DMS 273 treated with DMSO at 0.1 percent for 48 hours (cell line): Measurements from ENCODE around the gene ANKRD60.

ENCODE experiments used
- DNase-seq: peaks from one replicate; lab custom pipeline; 2025; lab: John Stamatoyannopoulos, UW

Gene ANKRD60

DNA sequence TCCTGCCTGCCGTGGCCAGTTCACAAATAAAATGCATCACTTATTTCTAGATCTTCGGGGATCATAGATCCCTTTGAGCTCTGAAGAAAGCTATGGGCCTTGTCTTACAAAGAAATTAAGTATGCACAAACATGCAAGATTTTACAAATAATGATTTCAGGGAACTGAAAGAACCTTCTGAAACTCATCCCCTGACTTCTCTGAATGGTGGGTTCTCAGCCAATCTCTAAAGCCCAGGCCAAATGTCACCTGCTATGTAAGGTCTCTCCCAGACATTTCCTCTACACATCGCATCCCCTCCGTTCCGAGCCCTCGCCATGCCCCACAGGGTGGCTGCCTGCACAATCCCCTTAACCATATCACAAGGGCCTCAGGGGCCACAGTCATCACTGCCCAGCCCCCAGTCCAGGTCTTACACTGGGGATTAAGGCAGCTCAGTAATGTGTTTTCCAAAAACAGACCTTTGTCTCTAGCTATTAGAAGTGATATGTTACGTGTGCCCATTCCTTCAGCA lies 16.1 kb upstream of the ANKRD60 start:
- DNase-seq, result no peak

GRCh38 chr20:58243653-58244410 lies 15.4 kb upstream of the ANKRD60 start:
- DNase-seq, result no peak

DNA sequence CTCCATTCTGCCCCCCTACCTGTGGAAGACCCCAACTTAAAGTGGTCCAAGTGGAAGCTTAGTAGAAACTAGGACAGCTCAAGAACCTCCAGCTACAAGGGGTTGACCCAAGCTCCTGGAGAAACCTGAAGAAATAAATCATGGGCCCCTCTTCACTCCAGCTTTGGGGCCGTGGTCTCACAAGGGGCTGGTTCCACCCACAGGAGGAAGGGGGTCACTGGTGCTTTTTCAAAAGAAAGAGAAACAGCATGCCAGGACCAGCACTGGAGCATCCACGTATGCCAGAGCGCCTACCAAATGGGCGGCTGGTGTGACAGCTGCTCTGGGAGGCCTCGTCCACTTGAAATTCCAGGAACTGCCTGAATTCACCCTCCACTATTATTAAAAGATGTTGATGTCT lies 14.4 kb upstream of the ANKRD60 start:
- DNase-seq, result no peak

- no peak for DNase-seq
Observed at GRCh38 chr20:58241766-58242465, 13.5 kb upstream of the ANKRD60 start.

GRCh38 chr20:58240471-58240870 lies 12.0 kb upstream of the ANKRD60 start:
- DNase-seq, result no peak

DNA sequence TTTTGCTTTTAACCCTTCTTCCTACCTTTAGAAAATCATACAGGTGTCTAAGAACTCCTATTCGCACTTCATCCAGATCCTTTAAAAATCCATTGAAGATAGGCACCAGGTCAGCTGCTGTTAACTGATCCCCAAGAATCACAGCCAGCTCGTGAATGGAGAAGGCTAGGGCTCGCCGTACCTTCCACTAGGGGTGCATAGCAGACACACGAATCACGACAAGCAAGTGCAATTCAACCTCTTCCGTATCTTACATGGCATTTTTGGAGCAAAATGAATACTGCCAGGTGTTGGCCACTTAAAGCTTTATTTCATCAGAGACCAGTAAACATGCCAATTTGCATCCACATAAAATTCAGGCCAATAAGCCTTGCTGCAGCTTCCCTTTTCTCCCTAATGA lies 10.8 kb upstream of the ANKRD60 start:
- no peak for DNase-seq

DNA sequence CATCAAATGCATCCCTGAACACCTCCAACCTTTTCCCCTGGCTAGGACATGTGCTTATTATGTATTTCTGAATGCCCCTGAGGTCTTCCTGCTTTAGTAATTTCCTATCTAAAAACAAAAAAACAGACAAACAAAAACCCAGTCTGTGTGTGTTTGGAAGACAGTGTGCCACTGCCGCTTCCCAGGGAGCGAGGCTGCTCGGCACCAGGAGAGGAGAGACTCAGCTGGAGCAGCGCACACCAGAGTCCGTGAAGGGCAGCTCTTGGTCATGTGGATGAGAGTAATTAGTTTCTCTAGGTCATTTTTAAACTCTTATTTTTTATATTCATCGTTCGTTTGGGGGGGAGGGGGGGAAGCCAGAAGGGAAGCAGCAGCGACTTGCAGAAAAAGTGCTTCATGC lies 10.0 kb upstream of the ANKRD60 start:
- no peak for DNase-seq

DNA sequence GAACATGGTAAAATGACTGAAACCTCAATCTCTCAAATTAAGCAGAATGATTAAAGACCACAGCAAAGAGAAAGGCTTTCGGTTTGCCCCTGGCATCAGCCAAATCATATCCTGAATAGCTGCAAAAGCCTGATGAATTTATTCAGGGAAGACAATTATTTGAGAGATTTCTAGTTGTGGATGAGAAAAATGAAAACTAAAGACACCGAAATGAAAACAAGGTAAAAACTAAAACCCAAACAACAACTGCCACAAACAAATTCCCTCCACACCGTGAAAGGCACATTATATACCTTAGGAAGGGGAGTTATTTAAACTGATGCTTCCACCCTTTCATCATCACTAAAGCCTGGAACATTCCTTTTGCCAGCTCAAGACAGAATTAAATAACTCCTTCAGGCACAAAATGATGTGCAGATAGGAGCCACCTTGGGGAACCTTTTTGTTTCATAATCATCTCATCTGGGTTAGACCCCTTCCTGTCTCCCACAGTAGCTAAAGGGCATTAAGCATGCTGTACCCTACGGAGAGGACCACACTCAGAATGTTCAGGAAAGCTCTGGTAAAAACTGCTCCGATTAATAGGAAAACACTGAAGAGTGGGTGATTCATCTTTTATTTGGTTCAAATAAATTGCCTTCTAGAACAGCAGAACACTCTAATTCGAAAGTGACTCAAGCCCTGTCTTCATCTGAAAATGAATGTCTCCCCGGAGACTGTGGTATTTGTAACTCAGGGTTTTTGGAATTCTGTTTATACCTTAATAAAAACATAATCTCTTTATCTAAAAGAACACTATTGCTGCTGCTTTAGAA lies 9.1 kb upstream of the ANKRD60 start:
- no peak for DNase-seq

GRCh38 chr20:58236612-58237317 lies 8.3 kb upstream of the ANKRD60 start:
- DNase-seq, result peak; percentile 41

DNA sequence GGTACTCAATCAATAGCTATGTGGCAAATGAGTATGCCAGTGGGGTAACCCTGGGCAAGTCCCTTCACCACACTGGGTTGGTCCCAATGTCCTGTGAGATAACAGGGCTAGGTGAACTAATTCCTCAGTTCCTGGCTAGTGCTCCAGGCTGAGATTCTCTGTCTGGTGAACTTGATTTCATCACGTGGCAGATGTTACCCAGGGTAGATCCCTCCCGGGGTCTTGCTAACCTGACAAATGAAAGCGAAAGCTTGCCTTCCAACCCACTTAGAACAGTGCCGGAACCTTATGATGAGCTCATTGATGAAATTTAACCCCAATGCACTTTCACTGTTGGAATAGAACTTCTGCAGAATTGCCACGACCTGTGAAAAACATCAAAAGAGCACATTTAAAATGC lies 6.6 kb upstream of the ANKRD60 start:
- no peak for DNase-seq

- no peak for DNase-seq
Observed at GRCh38 chr20:58233881-58234528, 5.6 kb upstream of the ANKRD60 start.

GRCh38 chr20:58233393-58233792 lies 4.9 kb upstream of the ANKRD60 start:
- no peak for DNase-seq

DNA sequence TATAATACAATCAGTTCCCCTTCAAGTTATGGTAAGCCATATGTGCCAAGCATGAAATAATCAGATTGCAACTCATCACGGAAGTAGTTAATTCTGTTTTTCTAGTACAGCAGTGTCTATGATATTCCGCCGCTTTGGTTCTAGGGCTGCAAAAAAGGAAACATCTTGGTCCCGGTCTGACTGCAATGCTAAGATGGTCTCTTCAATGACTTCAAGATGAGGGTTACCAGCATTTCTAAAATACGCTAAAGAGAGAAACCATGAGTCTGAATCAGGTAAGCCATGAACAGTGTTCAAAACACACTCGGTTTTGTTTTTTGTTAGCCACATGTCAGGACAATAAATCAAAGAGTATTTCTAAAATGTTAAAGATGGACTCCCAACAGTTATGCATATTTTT lies 3.2 kb upstream of the ANKRD60 start:
- DNase-seq, result no peak

GRCh38 chr20:58229198-58229798 lies 845 bp upstream of the ANKRD60 start:
- no peak for DNase-seq

DNA sequence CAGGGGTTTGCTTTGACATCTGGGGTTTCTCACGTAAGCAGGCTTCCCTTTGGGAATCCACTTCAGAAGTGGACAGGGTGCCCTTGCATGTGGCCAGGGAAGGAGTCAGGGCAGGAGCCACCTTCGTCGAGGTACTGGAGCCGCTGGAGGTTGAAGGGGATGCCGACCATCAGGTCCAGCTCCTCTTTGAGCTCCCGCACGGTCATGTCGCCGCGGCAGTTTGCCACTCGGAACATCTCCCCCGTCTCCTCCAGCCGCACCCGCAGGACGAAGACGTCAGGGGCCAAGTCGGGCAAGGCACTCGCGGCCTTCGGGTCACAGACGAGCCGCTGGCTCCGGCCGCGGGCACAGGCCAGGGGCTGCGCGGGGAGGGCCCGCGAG lies 360 bp downstream of the ANKRD60 start:
- DNase-seq, result no peak

DNA sequence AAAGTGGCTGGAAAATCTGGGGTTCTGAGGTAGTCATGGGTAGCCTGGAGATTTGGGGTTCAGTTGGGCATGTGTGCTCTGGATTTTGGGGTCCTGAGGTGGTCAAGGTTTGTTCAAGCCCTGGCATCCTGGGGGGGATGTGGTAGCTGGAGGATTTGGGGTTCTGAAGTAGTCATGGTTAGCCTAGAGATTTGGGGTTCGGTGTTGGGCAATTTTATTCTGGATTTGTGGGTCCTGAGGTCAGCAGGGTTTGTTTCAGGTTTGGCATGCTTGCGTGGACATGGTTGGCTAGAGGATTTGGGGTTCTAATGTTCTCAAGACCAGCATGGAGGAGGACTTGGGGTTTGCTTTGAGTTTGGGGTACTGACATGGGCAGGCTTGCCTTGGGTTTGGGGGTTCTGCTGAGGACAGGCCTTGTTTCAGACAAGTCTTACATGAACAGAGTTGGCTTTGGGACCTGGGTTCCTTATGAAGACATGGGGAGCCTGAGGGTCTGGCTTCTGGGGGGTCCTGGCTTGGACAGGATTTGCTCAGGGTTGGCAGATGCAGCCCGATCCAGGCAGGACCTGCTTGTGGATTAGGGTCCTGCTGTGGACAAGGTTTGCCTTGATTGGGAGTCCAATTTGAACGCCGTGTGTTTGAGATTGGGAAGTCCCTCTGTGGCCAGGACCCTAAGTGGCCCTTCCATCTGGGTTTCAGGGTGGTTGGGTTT lies 906 bp downstream of the ANKRD60 start:
- DNase-seq, result no peak

GRCh38 chr20:58225452-58226200 lies 2.8 kb downstream of the ANKRD60 start:
- no peak for DNase-seq

- no peak for DNase-seq
Observed at GRCh38 chr20:58224974-58225373, 3.5 kb downstream of the ANKRD60 start.

GRCh38 chr20:58224097-58224496 lies 4.4 kb downstream of the ANKRD60 start:
- DNase-seq, result no peak
